HG02870 (cell line): ENCODE measurements around the gene AIP.
"Not testable (repeated sequence)": the region's sequence is repeated elsewhere in the genome, so short reads cannot be mapped to it uniquely, and the experiment has no call there.

Experiments used
- ATAC-seq: cut with Tn5 transposase; IDR thresholded peaks from one replicate; pipeline ENCODE4 v1.9.1; 2021; ENCODE audit warnings: mild to moderate bottlenecking, moderate library complexity; ENCODE audit not compliant: unreplicated experiment

AIP gene

DNA sequence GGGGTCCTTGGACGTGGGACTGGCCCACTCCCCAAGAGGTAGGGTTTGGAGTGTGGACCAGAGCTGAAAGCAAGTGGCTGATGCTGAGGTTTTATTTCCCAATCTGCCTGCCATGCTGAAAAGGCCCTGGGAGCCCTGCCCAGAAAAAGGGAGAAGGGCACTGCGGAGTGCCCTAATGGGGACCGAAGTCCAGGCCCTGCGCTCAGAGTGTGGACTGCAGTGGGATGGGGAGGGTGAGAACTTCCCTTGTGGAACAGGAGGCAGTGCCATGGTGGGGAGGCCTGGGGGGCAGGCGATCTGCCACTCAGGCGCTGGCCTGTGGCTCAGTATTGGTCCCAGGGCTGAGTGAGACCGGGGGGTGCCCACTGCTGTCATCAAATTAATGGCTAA is 34.6 kb upstream of the AIP start:
- ATAC-seq: no peak

DNA sequence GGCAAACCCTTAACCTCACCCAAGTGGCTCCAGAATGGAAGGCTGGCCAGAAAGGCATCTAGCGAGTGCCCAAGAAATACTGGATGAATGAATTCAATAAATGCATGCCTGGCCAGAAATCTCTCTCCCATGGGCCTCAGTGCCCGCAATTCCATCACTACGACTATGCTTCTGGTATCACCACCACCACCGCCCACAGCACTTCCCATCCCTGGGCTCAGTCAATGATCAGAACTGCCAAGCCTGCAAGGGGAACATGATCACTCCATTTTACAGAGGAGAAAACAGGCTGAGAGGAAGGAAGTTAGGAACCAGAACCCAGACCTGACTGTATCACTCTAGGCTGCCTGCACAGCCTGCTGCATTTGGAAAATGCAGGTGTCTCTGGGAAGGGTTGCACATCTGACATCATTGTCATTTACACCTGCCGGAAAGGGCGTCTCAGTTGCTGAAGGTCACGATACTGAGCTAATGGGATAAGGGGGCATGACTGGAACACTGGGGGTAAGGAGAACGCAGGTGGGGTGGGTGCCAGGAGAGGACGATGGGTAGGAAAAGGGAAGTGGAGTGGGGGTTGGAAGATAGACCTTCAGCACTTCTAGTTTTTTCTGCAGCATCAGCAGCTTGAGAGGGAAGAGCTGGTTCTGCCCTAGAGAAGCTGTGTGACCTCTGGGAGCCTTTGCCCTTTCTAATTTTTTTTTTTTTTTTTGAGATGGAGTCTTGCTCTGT is 33.5 kb upstream of the AIP start:
- no peak for ATAC-seq

DNA sequence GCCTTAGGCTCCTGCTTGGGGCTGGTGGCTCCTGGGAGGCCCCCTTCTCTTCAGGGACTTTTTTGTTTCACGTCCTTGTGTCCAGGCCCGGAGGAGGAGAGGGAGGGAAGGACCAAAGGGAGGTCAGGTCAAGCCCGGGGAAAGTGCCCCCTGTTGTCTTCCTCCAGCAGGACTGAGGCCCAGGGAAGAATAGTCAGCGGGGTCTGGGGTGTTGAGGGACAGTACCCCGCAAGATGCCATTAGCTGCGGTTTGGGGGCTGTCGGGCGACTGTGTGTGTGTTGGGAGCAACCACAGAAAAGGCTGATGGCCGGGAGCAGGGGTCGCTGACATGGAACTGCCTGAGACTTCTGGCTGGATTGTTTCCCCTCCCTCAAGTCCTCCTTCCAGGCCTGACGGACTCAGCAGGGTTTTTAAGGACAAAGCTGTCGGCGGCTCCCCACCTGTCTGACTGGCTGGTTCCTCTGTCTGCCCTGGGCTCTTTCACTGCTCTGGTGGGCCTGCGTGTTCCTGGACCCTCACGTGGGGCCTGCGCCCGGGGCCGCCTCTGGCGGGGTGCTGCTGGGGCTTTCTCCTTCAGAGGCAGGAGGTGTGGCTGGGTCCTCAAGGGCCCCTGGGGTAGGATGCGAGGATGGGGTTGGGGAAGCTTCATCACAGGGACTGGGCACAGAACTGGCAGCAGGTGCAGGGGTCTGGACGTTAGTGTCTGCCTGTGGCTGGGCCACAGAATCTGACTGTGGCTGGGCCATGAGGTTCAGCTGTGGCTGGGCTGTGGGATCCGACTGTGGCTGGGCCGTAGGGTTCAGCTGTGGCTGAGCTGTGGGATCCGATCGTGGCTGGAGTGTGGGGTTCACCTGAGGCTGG is 31.8 kb upstream of the AIP start:
- ATAC-seq: no peak

DNA sequence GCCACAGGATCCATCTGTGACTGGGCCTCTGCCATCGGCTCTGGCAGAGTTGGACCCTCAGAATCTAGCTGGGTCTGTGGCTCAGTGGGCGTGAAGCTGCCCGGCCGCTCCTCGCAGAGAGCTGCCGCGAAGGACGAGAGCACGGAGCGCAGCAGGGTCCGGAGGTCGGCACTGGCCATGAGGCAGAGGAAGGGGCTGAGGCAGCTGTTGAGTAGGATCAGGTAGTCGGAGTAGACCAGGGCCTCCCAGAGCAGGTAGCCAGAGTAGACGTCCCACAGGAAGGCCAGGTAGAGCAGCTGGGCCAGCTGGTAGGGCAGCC is 31.2 kb upstream of the AIP start:
- no peak for ATAC-seq

DNA sequence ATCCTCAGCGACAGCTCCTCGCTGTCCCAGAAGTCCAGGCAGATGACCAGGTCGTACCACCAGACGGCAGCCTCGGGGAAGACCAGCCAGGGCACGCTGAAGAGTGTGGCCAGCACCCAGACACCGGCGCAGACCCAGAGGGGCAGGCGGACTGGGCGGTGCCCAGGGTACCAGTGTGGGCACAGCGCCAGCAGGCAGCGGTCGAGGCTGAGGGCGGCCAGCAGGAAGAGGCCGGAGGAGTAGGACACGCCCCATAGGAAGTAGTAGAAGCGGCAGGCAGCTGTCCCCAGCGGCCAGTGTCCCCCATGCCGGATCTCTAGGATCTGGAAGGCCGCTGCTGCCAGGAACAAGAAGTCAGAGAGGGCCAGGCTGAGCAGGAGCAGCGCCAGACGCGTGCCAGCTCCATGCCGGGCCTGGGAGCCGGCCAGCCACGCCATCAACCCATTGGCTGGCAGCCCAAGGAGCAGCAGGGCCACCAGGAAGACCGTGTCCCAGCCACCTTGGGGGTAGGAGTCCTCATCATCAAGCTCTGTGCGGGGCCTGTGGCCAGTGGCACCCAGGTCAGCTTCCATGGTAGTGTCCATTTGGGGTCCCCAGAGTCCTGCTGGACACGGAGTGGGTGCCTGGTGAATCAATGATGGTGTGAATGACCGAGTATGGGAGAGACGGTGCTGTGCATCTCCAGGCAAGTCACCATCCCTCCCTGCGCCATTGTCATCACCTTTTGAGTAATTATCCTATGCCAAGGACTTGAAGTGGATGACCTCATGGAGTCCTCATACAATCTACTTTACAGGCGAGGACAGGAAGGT is 30.5 kb upstream of the AIP start, which contains the start of gene GPR152:
TSS of gene GPR152 (minus strand) at position 589 of the 812 bp plus-strand sequence. CDS start at position 584, 5 bp downstream.
- ATAC-seq: no peak

DNA sequence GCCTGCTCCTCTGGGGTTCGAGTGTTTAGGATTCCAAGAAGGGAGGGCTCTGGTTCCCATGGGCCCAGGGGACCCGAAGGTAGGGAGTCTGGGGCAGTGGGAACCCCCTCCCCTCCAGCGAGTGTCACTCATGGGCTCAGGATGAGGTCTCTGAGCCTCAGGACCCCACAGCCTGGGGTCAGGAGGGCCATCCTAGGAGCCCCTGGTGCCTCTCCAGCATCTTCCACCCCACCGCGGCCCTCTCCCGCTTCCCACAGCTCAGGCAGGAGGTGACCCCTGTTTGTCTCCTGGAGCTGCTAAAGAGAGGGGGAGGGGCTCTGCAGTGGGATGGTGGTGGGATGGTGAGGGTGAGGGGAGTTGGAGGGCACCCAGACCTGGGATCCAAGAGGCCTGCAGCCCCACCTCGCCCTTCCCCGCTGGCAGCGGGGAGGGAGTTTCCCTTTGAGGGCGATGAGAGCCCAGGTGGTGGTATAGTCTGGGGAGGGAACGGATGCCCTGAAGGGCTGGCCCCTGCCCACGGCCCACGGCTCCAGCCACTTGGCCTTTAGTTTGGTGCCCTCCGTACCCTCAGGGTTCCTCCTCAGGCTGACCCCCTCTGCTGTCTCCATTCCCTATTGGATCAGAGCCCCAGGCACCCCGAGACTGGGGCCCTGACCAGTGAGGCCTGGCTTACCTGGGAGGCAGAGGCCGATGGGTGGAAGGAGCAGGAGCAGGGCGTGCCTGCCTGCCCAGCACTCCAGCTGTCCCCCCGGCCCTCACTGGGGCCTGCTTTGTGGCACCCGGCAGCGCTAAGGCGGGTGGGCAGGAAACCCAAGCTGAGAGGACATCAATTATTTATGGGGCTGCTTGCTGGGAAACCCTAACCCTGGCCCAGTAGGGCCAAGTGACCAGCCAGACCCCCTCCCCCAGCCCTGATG is 28.8 kb upstream of the AIP start:
- no peak for ATAC-seq

DNA sequence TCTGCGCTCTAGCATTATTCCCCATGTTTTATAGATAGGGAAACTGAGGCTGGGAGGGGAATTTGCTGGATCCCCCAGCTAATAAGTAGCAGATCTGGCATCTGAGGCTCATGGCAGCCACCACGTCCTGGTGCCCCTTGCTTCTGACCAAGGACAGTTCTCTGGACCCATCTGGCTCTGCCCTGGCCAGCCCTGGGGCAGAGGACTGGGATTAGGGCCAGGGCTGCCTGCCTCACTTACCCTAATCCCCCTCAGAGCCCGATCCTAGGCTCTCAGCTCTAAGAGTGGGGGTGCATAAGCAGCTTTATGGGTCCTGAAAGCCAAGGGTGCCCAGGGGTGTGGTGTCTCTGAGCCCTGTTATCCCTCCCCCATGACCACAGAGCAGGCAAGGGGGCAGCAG is 27.8 kb upstream of the AIP start, which contains the start of gene CABP4:
TSS of gene CABP4 (plus strand) at position 301 of the 400 bp plus-strand sequence. CDS start at position 371, 70 bp downstream.
- ATAC-seq: no peak

DNA sequence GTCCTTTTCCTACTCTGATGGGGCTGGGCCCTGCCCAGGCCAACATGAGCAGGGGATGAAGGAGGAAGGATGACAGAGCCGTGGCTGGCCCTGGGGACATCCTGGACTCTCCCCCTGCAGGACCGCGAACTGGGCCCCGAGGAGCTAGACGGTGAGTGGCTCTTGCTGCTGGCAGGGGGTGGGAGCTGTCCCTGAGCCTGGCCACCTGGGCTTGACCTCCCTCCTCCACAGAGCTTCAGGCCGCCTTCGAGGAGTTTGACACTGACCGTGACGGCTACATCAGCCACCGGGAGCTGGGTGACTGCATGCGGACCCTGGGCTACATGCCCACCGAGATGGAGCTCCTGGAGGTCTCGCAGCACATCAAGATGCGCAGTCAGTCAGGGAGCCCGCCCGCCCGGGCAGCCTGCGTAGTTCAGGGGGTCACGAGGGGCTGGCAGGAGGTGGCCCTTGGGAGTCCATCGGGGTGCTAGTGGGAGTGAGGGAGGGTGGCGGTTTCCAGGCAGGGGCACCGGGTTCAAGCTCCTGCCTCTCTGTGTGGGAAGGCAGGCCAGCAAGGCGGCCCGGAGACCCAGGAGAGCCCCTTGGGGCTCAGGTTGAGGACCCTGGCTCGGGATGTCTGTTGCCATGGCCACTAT is 26.6 kb upstream of the AIP start:
- no peak for ATAC-seq

DNA sequence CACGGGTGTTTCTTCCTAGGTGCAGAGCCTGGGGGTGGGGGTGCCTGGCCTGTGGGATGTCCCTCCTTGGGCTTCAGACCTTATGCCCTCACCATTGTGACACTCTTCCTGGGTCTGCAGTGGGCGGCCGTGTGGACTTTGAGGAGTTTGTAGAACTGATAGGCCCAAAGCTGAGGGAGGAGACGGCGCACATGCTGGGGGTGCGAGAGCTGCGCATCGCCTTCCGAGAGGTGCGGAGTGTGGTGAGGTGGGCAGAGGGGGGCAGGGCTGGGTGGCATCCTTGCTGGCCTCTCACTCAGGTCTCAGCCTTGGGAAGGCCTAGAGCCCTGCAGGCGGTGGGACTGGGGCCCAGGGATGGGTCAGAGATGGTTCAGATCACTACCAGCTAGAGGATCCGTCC is 25.4 kb upstream of the AIP start:
- ATAC-seq: no peak

DNA sequence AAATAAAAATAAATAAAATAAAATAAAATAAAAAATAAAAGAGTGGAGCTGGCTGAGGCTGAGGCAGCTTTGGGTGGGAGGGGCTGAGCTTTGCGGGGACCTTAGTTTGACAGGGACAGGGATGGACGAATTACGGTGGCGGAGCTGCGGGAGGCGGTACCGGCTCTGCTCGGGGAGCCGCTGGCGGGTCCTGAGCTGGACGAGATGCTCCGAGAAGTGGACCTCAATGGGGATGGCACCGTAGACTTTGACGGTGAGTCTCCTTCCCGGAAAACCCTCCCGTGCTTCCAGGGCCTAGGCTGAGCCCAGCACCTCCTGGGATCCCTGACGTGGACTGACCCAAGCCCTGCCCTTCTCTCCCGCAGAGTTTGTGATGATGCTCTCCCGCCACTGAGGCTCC is 24.6 kb upstream of the AIP start:
- ATAC-seq: no peak

DNA sequence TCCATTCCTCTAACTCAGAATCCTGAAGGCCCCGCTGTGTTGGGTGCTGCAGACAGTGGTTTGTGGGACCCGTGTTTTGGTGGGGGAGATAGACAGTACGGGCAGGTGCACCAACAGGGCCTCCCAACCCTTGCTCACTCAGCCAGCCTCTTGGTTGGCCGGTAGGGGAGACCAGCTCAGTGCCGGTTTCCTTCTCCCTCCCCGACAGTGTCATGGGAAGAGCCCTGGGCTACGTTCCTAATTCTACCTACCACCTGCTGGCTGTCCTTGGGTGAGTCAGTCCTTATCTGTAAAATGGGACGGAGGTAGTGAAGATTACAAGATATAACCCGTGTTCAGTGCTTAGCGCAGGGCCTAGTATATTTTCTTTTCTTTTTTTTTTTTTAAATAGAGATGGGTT is 19.6 kb upstream of the AIP start:
- no peak for ATAC-seq

DNA sequence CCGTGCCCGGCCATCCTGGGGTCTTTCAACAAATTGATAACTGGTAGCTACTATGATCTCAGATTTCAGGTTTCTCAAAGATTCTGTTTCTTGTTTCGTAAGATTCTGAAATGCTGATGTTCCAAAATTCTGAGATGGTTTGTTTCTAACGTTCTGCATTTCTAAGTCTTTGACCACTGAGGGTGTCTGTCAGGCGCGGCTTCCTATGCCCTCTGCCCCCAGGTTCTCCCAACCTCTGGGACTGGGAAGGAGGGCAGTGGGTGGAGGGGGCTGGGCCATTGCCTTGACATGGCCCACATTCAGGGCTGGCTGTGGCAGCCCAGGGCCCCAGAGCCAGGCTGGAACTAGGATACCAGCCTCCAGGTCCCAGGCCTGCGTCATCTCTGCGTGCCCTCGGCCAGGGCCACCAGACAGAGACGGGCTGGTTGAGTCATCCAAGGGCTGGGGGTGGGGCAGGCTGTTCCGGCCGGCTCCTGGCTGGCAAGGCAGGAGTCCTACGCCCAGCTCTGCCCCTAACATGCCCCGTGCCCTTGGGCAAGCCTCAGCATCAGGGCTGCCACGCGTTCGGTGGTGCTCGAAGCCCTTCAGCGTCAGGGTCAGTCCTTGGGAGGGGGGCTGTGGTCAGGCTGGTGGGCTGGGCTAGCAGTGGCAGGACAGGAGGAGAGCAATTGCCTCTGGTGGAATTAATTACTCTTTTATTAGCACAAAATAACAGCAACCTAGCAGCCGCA is 19.0 kb upstream of the AIP start:
- ATAC-seq: no peak

DNA sequence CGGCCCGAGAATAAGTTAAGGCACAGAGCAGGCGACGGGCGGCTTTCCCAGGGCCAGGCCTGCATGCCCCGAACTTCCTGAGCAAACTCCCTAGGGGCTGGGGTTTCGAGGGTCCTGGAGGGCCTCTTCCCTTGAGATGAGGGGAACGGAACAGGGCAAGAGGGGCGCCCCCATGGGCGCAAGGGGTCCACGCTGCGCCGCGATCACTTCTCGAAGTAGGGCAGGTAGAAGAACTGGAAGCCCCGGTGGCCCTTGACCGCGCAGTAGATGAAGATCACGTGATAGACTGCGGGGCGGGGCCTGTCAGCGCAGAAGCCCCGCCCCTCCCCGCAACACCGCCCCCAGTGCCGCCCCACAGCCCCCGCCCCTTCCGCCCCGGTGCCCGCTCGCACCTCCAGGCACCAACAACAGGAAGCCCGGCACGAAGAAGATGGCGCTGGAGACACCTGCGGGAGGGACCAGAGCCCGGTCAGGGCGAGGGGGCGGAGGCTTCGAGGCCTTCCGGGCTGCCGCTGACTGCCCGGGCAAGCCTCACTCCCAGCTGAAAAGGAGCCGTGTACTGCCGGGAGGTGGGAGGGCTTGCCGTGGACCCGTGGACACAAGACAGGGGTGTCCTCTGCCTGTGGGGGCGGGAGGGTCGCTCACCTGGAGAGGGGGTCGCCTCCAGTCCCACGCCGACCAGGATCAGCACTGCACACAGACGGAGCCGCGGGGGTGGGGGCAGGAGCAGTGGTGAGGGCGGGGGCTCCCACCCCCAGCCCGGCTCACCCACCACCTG is 18.2 kb upstream of the AIP start:
- peak; percentile 48 for ATAC-seq

DNA sequence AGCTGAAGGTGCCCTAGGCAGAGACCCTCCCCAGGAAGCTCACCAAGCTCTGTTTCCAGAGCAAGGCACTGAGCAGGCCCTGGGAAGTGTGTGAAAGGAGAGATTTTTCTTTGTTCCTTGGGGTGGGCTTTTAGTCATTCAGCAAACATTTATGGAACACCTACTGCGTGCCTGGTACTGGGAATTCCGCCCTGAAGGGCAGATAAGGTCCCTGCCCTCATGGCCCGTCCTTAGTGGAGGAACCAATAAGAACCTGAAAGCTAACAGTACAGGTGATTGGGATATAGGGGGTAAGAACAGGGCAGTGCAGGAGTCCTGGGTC is 17.7 kb upstream of the AIP start:
- ATAC-seq: no peak

DNA sequence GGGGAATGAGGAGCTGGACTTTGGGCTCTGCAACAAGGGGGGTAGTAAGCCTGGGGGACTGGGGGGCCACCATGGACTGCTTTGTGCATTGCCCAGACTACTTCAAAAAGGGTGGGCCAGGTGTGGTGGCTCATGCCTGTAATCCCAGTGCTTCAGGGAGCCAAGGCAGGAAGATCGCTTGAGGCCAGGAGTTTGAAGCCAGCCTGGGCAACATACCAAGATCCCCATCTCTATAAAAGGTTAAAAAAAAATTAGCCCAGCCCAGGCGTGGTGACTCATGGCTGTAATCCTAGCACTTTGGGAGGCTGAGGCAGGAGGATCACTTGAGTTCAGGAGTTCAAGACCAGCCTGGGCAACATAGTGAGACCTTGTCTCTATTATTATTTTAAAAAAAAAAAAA is 17.3 kb upstream of the AIP start:
- ATAC-seq: not testable (repeated sequence)

DNA sequence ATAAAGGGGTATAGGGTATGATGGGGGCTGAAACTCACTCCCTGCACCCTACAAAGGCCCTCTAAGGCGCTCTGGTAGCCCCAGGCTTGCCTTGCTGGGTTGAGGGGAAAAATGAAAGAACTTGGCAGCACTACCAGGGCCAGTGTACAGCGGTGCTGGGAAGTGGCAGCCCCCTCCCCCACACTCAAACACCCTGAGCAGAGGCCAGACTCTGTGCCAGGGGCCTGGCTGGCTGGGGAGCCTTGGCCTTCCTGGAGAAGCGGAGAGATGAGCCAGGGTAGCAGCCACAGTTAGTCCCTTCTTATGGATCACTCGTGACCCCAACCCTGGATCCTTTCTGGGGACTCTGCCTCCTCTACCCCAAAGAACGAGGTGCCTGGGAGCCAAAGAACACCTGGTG is 16.5 kb upstream of the AIP start:
- no peak for ATAC-seq

DNA sequence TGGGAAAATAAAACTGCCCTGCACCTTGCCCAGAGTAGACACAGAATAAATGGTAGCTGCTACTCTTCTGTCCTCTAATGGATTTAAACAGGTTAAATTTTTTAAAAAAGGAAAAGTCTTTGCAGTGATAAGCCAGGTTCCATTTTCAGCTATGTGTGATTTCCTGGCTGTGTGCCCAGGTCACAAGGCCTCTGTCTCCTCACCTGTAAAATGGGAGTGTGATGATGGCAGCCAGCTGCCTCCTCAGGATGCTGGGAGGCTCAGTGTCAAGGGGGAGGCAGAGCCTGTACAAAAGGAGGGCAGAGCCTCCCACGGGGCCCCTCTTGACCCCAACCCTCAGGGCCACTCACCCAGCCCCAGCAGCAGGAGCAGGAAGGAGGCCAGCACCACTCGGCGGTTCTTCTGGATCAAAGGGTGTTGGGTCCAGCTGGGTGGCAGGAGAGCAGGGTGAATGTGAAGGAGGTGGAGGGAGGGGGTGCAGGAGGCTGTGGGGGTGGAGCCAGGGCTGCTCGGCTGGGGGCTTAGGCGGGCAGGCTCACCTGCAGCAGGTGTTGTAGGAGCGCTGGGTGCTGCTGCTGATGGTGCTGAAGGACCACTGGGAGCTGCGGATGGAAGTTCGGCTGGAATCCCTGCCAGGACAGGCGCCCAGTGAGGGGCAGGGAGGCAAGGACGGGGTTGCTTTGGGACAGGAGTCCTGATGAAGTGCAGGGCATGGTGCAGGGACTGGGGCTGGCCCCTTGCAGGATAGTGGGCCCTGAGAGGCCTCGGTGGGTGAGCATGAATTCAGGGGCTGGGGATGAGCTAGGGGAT is 15.7 kb upstream of the AIP start:
- ATAC-seq: no peak

DNA sequence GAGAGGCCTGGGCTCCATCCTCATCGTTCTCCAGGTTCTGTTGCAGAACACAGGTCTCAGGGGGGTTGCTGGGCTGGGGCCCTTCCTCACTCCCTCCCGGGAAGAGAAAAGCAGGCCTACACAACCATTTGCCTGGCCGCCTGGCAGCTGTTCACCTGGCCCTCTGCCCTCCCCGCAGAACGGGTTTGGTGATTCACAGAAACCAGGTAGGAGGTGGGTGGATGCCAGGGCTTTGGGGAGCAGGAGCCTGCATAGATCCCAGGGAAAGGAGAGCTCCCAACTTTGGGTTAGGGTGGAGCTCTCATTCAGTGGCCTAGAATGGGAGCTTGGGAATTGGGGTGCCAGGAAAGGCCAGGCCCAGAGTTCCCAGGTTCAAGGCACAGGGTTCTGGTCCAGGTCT is 14.8 kb upstream of the AIP start:
- ATAC-seq: no peak
